Measurements from ENCODE around the gene WWOX.

The WWOX gene

DNA sequence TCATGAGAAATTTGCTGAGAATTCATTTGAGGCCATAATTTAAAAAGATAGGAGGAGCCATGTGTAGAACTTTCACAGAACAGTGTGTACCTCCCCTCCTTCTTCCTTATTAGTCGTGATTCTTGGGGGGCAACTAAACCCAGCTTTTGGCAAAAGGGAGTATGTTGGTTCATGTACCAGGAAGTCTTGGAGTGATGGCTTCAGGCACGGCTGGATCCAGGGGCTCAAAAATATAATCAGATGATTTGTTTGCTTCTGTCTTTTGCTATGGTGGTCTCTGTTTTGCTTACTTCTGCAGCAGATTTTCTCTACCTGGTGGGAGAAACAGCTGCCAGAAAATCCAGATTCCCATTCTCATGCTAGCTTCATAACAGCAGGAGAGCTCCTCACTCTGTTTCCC lies 871.2 kb downstream of the WWOX start:
- no peak overlapping the region for H3K27ac ChIP-seq
- H3K36me3 ChIP-seq = no peaks in the 10 kb centered on the region
- intact Hi-C loops (cut with DNase I; ENCODE audit: low total_unique reads) = no loop called here
- H3K4me3 ChIP-seq = no peak overlapping the region
- no peak for DNase-seq
- TF ChIP-seq, protein P1, sequence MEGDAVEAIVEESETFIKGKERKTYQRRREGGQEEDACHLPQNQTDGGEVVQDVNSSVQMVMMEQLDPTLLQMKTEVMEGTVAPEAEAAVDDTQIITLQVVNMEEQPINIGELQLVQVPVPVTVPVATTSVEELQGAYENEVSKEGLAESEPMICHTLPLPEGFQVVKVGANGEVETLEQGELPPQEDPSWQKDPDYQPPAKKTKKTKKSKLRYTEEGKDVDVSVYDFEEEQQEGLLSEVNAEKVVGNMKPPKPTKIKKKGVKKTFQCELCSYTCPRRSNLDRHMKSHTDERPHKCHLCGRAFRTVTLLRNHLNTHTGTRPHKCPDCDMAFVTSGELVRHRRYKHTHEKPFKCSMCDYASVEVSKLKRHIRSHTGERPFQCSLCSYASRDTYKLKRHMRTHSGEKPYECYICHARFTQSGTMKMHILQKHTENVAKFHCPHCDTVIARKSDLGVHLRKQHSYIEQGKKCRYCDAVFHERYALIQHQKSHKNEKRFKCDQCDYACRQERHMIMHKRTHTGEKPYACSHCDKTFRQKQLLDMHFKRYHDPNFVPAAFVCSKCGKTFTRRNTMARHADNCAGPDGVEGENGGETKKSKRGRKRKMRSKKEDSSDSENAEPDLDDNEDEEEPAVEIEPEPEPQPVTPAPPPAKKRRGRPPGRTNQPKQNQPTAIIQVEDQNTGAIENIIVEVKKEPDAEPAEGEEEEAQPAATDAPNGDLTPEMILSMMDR (IDR thresholded peaks at IDR 0.05) = no peak
- no peaks in the 10 kb centered on the region for H3K4me1 ChIP-seq
- no peaks in the 10 kb centered on the region for H3K9me3 ChIP-seq
- H3K27me3 ChIP-seq = no peaks in the 10 kb centered on the region

DNA sequence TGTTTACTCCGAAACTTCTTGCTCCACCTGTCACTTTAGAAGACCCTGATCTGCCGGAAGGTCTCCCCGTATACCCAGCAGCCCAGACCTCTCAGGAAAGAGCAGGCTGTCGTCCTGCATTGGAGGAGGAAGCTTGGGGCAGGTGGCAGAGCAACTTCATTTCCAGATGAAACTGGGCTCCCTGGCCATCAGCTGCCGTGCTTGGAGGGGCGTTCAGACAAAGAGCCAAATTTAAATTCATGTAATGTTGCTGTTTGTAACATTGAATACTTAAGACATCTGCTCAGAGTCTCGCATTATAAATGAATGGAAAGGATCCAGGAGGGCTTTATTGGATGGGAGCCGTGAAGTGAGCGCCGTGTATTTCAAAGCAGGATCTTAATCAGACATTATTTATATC lies 872.6 kb downstream of the WWOX start:
- Histone ChIP-seq H3K27ac (no peak overlapping the region), H3K36me3 (no peaks in the 10 kb centered on the region), H3K4me1 (no peaks in the 10 kb centered on the region), H3K4me3 (no peak overlapping the region), H3K9me3 (no peaks in the 10 kb centered on the region), H3K27me3 (no peaks in the 10 kb centered on the region)
- TF ChIP-seq, protein P1 (IDR thresholded peaks at IDR 0.05) = no peak
- DNase-seq = no peak
- intact Hi-C loops (cut with DNase I; ENCODE audit: low total_unique reads) = no loop called here

GRCh38 chr16:78972986-78973385 lies 873.5 kb downstream of the WWOX start:
- no peaks in the 10 kb centered on the region for H3K36me3 ChIP-seq
- DNase-seq = no peak
- H3K4me1 ChIP-seq = no peaks in the 10 kb centered on the region
- no peak overlapping the region for H3K4me3 ChIP-seq
- H3K9me3 ChIP-seq = no peaks in the 10 kb centered on the region
- no peaks in the 10 kb centered on the region for H3K27me3 ChIP-seq
- H3K27ac ChIP-seq = no peak overlapping the region
- intact Hi-C loops (cut with DNase I; ENCODE audit: low total_unique reads) = no loop called here
- TF ChIP-seq, protein P1 (IDR thresholded peaks at IDR 0.05) = no peak

DNA sequence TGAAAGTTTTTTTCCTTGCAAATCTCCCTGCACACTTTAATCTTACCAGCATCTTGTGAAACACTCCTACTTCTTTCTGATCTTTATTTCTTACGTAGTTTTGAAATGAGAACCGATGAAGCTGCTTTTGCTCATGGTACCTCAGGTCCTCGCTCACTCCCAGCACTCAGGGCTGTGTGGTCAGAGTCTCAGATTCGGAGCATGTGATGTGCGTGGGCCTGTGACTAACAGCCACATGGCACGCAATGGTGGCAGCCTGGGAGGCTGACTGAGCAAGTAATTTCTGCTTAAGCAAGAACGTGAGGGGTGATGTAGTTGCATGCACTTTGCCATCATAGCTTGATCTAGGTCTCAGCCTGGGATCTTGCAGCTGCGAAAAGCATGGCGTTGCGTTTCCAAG lies 876.8 kb downstream of the WWOX start:
- intact Hi-C loops (cut with DNase I; ENCODE audit: low total_unique reads) = no loop called here
- Histone ChIP-seq H3K27ac (no peak overlapping the region), H3K4me1 (no peaks in the 10 kb centered on the region), H3K27me3 (no peaks in the 10 kb centered on the region), H3K9me3 (no peaks in the 10 kb centered on the region), H3K36me3 (no peaks in the 10 kb centered on the region), H3K4me3 (no peak overlapping the region)
- DNase-seq = no peak
- TF ChIP-seq, protein P1 (IDR thresholded peaks at IDR 0.05) = no peak

- intact Hi-C loops (cut with DNase I; ENCODE audit: low total_unique reads) = no loop called here
- Histone ChIP-seq H3K4me1 (peaks cover 0 to 7% (median 0%) of the 10 kb centered on the region in 4 donors), H3K27me3 (no peaks in the 10 kb centered on the region), H3K27ac (no peak overlapping the region), H3K36me3 (no peaks in the 10 kb centered on the region), H3K4me3 (no peak overlapping the region), H3K9me3 (peaks cover 0 to 5% (median 0%) of the 10 kb centered on the region in 3 donors)
- no peak for DNase-seq
- TF ChIP-seq, protein P1 (IDR thresholded peaks at IDR 0.05) = no peak
These were observed 881.4 kb downstream of the WWOX start for GRCh38 chr16:78980825-78981224.

- no peak for DNase-seq
These were observed 882.8 kb downstream of the WWOX start for GRCh38 chr16:78982096-78982744.

More at GRCh38 chr16:78982096-78982744, 882.8 kb downstream of the WWOX start:
- TF ChIP-seq, protein P1 (IDR thresholded peaks at IDR 0.05) = no peak
- Histone ChIP-seq H3K9me3 (peaks cover 0 to 5% (median 0%) of the 10 kb centered on the region in 3 donors), H3K27ac (no peak overlapping the region), H3K27me3 (no peaks in the 10 kb centered on the region), H3K4me3 (no peak overlapping the region), H3K36me3 (no peaks in the 10 kb centered on the region), H3K4me1 (peaks cover 0 to 7% (median 0%) of the 10 kb centered on the region in 4 donors)
- intact Hi-C loops (cut with DNase I; ENCODE audit: low total_unique reads) = no loop called here

All from tibial artery (tissue), 4 donors.